Measurements from ENCODE around the gene SH3RF3.

Gene SH3RF3

GRCh38 chr2:109243526-109244303, 114.7 kb downstream of the SH3RF3 start:
- DNase-seq = no peak

- no peak for DNase-seq
Observed at GRCh38 chr2:109244304-109244582, 115.2 kb downstream of the SH3RF3 start.

GRCh38 chr2:109244750-109245382, 115.9 kb downstream of the SH3RF3 start:
- no peak for DNase-seq

DNA sequence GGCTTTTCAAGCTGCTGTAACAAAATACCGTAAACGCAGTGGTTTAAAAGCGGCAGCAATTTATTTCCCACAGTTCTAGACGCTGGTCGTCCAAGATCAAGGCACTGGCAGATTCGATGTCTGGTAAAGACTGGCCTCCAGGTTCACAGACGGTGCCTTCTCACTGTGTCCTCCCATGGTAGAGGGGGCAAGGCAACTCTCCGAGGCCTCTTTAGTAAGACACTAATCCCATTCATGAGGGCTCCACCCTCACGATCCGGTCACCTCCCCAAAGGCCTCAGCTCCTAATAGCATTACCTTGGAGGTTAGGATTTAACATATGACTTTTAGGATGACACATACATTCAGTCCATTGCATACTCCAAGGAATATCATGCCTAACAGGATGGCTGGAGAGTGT, 117.2 kb downstream of the SH3RF3 start:
- DNase-seq = no peak

- DNase-seq = no peak
Observed at GRCh38 chr2:109246616-109247015, 117.6 kb downstream of the SH3RF3 start.

DNA sequence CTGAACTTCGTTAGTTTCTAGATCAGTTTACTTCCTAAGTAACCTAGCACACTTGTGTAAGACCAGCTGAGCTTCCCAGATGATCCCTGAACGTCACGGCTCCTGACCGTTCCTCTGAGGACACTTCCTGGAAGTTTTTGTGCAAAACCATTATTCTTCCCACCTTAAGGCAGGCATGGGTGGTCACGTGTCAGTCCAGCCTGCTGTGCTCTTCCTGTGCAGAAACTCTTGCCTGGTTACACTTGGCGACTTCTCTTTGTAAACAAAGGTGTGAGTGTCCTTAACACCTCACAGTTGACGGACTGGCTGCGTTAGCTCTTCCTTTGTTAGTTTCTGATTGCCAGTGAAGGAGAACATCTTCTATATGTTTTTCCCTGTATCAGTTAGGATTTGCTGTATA, 118.3 kb downstream of the SH3RF3 start:
- DNase-seq = no peak

- no peak for DNase-seq
Observed at GRCh38 chr2:109247812-109248211, 118.8 kb downstream of the SH3RF3 start.

- DNase-seq = no peak
Observed at GRCh38 chr2:109248590-109248989, 119.6 kb downstream of the SH3RF3 start.

DNA sequence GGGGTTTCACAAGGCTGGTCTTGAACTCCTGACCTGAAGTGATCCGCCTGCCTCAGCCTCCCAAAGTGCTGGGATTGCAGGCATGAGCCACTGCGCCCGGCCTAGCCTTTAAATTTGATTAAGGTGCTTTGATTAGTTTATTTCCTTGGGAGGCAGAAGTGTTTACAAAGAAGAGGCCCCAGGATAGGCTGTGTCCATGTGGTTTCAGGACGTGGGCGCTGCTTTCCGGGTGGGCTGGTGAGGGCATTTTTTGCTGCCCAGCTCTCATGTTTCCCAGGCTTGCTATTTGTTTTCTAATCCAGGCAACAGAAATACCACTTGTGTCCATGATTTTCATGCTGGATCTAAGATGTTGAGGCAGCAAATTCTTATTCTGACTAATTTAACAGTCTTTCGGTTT, 124.2 kb downstream of the SH3RF3 start:
- no peak for DNase-seq

- no peak for DNase-seq
Observed at GRCh38 chr2:109254174-109254904, 125.3 kb downstream of the SH3RF3 start.

DNA sequence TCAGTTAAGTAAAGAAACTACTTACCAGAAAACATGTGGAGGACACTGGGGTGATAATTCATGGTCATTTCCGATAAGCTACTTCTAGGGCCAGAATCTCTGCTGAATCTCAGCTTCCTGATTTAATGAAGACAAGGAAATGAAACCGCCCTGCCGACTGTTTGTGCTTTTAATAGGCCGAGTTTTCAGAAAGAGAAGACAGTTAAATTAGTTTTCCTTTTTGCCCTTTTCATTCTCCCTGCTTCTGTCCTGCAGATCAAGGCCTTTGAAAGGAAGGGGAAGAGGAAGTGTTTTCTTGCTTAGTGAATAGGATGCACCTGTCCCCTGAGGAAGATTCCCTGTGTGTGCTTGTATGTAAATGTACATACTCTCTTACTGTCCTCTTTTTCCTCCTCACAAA, 126.6 kb downstream of the SH3RF3 start:
- no peak for DNase-seq

GRCh38 chr2:109256111-109256510, 127.1 kb downstream of the SH3RF3 start:
- DNase-seq = no peak

GRCh38 chr2:109256921-109257320, 127.9 kb downstream of the SH3RF3 start:
- no peak for DNase-seq

DNA sequence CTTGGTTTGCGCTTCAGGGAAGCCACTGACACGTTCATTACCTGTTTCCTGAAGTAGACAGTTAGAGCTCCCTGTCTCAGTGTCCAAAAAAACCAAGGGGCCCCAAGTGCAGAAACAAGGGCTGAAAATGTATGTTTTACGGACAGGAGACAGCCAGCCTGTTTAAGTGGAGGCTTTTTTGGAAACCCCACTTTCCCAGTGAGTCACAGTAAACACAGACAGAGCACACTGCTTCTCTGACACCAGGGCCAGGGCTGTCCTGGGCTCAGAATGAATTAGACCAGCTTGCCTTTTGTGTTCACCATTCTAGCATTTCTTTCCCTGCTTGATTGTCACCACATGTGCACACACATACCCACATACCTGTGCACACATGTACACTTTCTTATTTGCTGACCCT, 128.6 kb downstream of the SH3RF3 start:
- DNase-seq = no peak

GRCh38 chr2:109258376-109258775, 129.4 kb downstream of the SH3RF3 start:
- DNase-seq = no peak

DNA sequence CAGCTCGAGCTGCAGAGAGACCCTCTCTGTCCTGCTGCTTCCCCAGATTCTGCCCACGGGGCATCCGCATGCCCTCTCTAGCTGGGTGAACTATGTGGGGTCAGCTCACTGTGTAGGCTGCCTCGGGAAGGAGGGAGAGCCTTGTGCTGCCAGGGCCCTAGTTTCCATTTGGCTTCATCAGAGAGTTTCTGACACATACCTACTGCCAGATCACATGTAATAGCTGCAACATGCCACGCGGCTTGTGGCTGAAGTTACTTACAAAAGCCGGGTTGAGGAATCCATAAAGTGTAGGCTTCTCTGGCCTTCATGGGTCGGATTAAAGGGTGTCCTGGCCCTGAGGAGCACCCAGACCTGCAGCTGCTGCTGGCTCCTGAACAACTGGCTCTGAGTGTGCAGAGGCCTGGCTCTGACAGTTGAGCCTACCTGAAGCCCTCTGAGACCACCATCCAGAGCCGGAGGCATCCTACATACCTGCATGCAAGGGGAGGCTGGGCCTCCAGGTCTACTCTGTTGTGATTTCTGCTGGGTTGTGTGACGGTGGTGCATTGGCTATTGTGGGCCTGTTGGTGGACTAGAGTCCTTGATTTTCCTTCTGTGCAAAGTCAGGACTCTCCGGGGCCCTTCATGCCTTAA, 130.0 kb downstream of the SH3RF3 start:
- no peak for DNase-seq

DNA sequence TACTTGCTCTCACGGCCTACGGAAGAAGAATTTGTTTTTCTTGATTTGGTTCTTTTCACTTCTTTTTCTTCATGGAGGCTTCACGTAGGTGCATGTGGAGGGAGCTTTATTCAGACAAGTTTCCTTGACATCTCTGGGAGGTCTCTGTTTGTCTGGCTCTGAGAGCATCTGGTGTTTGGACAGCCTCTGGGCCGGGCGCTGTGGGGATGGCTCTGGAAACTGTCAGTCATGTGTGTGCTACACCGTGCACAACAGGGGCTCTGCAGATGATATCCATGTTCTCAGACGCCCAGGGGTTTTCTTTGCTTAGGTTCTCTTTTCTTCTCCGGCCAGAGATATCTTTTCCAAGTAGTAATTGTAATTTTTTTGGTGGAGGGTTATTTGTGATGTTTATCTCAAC, 130.7 kb downstream of the SH3RF3 start:
- no peak for DNase-seq

DNA sequence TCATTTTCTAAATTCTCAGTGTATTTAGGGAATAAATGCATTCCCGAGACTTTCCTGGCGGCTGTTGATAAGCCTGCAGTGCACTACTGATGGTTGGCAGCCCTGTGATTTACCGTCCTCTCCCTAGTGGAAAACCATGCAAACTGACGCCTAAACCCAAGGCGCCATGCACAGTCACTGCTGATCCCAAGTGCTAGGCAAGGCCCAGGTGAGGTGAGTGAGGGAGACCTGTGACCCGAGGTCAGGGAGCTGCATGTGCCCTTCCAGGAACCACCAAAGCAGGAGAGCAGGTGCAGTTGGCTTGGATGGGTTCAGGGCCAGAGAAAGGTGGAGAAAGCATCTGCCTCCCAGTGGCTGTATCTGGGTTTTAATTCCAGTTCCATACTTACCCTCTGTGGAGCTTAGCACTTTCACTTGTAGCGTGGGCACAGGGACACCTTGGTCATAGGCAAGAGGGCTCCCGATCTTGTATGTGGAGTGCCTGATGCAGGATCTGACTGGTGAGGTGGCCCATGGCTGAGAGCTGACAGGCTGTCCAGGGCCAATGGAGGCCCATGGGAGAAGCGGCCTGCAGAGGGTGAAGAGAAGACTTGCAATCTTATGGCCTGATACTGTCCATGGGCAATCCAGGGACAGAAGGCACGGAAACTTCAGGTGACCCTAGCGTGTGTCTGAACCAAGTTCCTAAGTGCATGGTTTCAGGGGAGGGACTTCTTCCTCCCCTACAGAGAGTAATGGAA, 131.3 kb downstream of the SH3RF3 start:
- no peak for DNase-seq

DNA sequence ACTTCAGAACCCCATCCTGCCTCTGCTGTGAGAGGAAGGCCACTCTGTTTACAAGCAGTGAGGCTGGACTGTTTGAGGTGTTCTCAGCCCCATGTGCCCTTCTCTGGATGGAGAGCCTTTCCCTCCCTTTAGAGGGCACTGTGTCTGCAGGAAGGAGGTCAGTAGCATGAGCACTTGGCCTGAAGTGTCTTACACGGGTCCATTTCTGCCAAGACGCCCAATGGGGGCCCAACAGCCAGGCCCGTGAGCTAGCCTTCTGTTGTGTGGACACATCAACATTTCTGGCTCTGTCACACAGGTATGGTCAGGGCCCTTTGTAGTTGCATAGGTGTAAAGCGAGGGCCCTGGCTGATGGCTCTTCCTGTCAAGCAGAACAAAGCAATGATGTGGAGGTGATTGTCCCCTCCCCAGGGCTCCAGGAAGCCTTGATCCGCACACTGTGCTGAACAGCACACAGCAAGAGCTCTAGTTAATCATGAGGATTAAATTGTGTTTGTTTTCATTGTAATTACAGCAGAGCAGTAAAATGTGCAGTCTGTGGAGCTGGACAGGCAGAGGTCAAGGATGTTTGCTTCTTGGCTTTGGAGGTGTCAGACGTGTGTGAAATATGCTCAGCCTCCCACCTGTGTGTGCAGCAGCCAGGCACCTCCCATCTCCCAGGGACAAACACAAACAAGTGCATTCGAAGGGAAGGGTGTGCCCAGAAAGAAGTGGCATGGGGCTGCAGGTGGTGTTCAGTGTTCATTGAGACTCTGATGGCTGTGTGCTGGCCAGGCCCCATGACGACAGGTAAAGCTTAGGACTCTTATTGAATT, 132.1 kb downstream of the SH3RF3 start:
- no peak for DNase-seq

DNA sequence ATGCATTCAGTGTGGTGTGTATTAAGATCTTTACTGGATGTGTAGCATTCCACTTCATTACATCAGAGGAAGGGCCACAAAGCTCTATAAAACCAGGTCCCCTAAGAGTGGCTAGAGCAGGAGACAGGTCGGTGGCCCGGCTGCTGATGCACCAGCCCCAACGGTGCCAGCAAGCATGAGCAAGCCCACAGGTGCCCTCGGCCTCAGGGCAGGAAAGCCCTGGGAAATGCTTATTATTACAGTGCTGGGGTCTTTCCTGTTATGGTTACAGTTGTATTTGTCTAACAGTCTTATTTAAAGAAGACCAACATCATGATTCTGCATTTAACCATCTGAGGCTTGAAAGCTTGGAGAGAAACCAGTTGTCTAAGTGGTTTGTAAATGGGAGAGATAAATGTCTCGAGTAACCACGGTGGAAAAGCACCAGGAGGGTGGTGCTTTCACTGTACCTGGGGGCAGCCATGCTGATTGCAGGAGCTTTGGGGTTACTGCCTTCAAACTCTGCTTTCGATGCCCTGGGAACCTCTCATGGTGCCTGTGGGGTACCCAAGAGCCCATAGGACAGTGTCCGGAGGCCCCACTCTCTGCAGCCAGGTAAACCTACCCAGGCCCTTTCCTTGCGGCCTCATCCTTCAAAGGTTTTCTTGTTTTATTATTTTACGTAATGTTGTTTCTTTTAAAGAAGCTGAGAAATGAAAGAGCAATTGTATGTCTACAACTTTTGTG, 133.1 kb downstream of the SH3RF3 start:
- DNase-seq = no peak
